HS-5 (cell line): ENCODE measurements around the gene DPF3.
"Not testable (repeated sequence)": the region's sequence is repeated elsewhere in the genome, so short reads cannot be mapped to it uniquely, and the experiment has no call there.

Source experiments
- DNase-seq: peaks from one replicate; pipeline ENCODE4 v3.0.0-alpha.2; 2012; ENCODE audit warnings: low read depth

Gene DPF3

DNA sequence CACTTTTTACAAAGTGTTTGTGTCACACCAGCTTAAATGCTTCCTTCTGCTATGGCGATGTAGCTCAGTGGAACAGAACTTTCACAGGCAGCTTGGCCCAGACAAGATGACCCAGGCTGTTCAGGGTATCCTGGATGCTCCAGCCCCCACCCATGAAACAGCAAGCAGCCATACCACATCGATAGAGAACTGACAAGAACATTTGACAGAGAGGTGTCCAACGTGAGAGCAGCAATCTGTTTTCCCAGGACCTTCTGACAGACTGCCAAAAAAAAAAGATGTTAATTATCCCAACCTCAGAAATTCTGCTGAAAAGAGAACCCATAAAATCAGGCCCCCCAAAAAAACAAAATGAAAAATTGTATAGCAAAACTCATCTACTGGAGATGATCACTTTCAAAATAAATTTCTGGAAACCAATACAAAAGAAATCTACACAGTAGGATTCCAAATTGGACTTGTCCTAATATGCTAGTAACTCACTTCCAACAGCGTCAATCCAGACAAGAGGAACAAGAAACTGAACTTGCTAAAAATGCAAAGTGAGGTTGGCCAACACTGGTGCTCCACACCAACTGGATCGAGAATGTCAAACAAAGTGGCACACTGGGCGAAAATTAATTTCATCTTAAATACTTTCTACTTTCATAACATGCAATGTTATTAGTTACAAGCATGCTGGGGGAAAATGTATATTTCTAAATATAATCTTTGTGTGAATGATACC is 118.8 kb downstream of the DPF3 start:
- no peak for DNase-seq

DNA sequence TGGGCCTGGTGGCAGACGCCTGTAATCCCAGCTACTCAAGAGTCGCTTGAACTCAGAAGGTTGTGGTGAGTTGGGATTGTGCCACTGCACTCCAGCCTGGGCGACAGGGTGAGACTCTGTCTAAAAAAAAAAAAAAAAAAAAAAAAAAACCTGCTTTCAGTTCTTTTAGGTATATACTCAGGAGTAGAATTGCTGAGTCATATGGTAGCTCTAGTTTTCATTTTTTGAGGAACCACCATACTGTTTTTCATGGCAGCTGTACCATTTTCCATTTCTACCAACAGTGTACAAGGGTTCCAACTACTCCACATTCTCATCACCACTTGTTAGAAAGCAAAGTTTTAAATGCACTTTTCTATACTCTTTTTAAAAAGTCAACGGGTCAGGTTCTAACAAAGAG is 119.8 kb downstream of the DPF3 start:
- no peak for DNase-seq

DNA sequence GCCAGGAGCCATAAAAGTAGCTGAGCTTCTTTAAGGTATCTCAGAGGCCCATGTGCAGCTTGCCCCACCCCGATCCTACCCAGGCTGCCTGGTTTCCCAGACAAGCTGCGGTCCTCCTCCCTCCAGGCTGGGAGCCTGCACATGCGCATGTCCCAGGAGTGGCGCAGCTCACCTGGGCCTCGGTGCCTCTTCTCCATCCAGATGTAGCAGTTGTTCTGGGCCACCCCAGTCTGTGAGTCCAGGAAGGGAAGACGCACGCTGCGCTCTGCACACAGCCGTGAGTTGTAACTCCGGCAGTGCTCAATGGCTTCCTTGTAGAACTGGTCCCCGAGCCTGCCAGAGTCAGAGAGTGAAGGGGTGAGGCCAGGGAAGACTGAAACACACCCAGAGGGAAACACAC is 122.3 kb downstream of the DPF3 start:
- no peak for DNase-seq

DNA sequence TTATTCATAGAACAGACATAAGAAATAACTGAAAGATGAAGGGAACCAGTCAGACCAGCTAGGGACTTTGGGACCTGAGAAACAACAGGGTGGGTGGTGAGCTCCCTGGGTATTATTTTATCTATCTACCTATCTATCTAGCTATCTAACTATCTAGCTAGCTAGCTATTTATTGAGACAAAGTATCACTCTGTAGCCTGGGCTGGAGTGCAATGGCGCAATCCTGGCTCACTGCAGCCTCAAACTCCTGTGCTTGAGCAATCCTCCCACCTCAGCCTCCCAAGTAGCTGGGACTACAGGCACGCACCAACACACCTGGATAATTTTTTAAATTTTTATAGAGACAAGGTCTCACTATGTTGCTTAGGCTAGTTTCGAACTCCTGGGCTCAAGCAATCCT is 127.6 kb downstream of the DPF3 start:
- DNase-seq: no peak

DNA sequence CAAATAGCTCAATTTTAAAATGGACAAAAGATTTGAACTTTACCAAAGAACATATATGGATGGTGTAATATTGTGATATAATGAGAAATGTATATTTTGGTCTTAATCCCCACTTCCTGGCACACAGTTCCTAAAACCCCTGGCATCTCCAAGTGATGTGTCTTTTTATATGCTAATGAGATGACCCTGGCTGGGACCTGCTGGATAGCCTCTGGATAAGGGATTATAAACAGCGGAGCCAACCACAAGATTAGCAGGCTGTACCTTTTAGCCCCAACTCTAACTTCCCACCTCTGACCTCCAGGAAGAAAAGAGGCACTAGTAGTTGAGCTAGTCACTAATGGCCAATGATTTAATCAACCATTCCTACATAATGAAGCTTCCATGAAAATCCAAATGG is 130.0 kb downstream of the DPF3 start:
- DNase-seq: no peak

DNA sequence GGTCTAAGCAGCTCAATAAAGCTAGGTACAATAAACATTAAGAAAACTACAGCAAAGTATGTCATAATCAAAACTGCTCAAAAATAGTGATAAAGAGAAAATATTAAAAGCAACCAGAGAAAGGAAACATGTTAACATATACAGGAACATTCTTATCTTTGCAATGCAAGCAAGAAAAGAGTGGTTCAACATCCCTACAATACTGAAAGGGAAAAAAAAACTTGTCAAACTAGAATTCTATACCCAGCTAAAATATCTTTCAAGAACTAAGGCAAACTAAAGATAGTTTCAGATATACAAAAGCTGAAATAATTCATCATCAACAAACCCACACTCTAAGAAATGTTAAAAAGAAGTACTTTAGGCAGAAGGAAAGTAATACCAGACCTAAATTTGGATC is 134.2 kb downstream of the DPF3 start:
- no peak for DNase-seq

DNA sequence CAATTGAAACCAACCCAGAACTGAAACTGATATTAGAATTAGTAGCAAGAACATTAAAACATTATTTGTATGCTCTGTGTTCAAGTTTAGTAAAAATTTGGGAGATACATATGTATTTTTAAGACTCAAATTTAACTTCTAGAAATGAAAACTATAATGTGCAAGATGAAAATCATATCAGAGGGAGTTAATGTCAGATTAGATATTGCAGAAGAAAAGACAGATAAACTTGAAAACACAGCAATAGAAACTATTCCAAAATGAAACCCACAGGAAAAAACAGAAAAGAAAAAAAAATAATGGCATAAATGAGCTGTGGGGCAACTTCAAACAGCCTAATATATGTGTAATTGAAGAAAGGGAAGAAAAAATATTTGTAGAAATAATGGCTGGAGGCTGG is 134.9 kb downstream of the DPF3 start:
- no peak for DNase-seq

DNA sequence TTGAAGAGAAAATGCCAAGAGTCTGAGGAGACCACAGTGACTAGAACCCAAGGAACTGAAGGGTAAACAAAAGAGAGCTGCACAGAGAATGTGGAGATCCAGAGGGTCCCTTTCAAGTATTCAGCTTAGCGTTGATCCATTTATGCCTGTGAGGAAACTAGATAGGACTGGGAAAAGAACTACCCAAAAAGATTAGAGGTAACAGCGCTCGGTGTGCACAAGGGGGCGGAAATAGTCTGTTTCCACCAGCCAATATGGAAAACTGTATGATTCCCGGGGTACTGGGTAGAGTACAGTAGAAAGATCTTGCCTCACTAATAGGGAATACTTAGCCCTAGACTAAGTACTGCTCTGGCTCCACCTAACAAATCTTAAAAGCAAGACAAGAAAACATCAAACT is 135.5 kb downstream of the DPF3 start:
- no peak for DNase-seq

DNA sequence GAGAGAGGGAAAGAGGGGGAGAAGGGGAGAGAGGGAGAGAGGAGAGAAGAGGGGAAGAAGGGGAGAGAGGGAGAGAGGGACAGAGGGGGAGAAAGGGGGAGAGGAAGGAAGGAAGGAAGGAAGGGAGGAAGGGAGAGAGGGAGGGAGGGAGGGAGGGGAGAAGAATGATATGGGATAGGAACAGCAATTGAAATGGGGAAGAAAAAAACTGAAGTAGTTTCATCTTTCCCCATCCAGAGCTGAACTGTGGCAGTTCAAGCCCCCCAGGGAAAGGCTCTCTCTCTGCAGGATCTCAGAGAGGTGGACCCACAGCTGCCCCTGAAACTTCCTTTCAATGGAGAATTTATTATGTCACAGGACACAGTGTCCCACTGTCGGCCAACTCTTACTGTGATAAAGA is 136.9 kb downstream of the DPF3 start:
- no peak for DNase-seq

DNA sequence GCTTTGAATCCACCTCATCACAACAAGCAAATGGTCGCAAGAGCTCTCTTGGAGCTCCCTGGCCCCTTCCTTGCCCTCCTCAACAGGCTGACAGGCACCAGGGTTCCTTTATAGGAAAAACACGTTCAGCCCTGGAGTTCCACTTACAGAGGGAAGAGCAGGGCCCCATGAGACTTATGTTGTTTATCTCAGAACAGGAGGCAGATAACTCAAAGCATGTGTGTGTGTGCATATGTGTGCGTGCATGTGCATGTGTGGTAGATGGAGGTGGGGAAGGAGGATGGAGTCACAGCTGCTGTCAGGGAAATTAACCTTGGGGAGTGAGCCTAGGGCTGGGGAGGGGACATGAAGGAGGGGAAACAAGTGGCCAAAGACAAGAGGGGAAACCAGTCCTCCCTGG is 138.1 kb downstream of the DPF3 start:
- no peak for DNase-seq

DNA sequence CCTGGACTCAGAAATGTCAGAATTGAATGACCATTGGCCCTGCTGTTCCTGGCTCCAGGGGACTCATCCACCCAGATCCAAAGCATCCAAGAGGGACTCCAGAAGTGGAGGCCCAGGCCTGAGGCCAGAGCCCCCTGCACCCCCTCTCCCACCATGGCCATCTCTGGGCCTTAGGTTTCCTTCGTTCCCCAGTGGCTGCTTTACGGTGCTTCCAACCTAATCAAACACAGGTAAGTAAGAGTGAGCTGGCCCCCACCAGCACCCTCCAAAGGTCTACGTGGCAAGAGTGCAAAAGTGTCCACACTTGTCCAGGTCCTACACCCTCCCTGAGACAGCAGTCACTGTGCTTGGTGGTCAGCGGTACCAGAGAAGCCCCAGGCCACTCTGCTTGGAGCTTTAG is 139.0 kb downstream of the DPF3 start:
- no peak for DNase-seq

DNA sequence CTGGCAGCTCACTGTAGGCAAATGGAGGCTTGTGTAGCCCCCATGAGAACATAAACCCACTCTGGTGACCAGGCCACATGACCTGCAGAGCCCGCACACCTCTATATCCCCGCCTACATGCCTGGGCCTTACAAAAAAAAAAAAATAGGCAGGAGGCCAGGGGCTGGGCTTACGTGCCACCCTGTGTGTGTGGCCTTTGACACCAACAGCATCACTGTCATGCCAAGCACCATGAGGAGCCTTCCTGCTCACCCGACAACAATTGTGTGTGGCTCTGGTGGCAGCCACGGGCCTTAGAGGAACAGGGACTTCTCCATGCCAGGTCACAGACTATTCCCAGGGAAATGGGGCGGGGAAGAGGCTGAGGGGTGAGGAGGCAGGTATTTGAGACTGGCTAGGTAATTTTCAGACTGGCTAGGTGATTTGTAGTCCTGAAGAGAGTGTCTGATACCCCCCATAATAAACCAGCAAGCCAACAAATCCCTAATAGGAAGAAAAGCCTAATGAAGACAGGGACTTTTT is 140.0 kb downstream of the DPF3 start:
- DNase-seq: no peak

DNA sequence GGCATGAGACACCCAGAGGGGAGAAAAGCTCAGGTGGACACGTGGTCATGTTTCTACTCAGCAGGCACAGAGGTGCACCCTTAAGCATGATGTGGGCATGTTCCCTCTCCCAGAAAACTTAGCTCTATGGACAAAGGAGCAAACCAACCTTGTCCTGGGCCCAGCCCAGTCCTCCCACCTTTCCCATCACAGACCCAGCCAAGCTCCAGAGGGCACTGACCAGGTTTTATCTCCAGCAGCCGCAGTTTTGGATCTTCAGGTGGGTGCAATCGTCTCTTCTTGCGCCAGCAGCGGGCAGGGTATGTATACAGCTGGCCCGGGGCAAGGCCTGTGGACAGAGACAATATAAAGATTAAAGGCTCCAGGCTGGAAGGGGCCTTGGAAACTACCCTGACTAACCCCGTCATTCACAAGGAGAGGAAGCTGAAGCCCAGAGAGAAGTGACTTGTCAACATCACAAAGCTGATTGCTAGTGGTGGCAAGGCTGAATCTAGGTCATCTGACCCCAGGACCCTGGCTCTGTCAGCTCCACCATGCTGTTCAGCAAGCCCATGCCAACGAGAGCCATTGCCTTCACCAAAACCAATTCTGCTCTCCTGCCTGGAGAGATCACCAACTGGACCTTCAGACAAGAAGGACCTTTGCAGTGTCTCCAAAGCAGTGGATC is 140.7 kb downstream of the DPF3 start:
- DNase-seq: no peak

DNA sequence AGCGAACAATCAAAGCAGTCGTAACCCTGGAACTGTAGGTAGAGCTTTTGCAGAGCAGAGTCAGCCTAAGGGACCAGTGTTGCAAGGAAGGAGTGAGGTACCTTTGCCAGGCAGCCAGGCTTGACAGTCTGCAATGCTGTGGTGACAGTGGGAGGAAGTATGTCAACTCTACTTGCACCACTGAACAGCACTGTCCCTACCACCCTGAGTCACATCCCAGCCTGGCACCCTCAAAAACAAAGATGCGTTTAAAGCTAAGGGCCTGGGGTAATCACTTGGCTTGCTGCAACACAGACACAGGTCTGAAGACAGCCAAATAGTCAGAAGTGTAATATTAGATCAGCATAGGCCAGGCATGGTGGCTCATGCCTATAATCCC is 141.9 kb downstream of the DPF3 start:
- no peak for DNase-seq

DNA sequence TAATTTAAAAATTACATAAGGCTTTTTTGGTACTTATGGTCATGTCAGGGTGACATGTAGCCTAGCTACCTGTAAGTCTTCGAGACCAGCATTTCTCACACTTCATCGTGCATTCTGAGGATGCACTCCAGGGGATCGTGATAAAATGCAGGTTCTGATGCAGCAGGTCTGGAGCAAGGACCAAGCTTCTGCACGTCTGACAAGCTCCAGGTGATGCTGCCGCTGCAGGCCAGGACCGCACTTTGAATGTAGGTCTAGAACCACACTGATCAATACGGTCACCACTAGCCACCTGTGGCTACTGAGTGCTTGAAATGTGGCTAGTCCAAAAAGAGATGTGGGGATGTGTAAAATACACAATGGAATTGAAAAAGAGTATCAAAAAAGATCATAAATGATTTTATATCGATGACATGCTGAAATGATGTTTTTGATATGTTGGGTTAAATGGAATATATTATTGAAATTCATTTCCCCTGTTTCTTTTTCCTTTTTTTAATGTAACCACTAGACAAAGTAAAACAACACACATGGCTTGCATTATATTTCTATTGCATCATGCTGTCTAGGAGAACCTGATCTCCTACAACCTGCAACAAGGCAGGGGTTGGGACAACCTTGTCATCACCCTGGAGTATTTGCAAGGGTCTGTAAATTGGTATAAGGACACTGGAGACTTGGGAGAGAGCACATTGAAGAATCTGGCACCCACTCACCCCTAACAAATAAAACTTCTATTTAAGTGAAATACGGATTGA is 142.4 kb downstream of the DPF3 start:
- DNase-seq: no peak

DNA sequence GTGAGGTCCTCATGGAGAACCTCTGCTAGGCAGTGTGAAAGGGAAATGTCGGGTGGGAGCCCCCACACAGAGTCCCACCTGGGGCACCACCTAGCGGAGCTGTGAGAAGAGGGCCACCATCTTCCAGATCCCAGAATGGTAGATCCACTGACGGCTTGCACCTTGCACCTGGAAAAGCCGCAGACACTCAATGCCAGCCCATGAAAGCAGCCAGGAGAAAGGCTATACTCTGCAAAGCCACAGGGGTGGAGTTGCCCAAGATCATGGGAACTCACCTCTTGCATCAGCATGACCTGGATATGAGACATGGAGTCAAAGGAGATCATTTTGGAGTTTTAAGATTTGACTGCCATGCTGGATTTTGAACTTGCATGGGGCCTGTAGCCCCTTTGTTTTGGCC is 145.0 kb downstream of the DPF3 start:
- not testable (repeated sequence) for DNase-seq

DNA sequence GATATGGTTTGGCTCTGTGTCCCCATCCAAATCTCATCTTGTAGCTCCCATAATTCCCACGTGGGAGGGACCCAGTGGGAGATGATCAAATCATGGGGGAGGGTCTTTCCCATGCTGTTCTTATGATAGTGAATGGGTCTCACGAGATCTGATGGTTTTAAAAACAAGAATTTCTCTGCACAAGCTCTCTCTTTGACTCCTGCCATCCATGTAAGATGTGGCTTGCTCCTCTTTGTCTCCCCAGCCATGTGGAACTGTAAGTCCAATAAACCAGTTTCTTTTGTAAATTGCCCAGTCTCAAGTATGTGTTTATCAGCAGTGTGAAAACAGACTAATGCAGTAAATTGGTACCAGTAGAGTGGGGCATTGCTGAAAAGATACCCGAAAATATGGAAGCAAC is 146.2 kb downstream of the DPF3 start:
- DNase-seq: no peak

DNA sequence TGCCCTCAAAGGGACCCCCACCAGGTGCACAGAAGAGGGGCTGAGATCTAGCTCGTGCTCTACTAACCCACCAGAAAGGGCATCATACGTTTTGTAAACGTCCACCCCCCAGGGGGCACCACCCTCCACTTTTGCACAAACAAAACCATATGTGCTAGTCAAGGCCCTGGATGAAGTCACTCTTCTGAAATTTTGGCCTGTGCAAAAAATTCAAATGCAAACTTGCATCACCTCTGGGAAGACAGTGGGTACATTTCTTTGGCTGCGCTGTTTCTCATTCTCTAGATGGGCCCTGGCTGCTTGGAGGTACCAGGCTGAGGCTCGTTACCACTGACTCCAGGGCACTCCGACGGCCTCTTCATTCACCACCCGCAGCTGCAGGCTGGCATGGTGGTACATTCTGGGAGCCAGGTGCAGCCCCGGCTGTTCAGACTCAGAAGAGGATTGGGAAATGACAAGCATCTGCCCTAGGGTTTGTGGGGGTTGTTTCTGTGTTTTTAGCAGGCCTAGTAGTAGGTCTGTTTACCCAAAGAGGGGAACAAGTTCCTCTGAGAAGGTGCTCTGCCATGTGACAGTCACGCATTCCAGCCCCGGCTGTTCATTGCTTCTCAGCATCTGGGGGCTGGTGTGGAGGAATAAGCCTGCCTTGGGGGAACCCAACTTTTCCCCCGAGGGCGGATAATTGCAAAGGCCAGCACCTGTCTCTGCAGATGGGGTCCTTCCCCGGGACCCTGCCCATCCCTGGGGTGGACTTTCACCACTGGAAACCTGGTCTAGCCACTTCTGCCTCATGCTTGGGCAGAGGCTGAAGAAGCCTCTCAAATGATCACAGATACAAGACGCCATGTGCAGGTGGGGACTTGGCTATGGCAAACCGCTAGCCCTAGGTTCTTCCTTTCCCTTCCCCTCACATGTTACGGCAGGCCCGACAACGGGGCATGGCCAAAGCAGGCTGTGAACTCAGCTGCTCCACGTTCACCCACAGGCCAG is 147.6 kb downstream of the DPF3 start:
- DNase-seq: peak; percentile 87

DNA sequence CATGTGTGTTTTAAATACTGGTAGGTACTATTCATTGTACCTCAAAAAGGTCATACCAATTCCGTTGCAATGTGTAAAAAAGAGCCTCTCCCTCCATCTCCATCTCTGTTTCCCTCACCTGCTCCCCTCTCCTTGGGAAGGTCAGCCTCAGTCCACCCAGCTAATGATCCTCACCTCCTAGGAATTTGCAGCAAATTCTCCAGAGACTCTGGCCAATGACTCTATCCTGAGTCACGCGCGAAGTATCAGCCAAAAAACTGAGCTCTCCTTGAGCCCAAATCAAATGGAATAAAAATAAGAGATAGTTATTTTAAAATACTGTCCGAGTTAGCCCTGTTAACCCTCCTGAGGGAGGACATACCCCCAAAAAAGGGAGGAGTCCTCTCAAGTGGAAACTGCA is 148.4 kb downstream of the DPF3 start:
- peak; percentile 91 for DNase-seq

DNA sequence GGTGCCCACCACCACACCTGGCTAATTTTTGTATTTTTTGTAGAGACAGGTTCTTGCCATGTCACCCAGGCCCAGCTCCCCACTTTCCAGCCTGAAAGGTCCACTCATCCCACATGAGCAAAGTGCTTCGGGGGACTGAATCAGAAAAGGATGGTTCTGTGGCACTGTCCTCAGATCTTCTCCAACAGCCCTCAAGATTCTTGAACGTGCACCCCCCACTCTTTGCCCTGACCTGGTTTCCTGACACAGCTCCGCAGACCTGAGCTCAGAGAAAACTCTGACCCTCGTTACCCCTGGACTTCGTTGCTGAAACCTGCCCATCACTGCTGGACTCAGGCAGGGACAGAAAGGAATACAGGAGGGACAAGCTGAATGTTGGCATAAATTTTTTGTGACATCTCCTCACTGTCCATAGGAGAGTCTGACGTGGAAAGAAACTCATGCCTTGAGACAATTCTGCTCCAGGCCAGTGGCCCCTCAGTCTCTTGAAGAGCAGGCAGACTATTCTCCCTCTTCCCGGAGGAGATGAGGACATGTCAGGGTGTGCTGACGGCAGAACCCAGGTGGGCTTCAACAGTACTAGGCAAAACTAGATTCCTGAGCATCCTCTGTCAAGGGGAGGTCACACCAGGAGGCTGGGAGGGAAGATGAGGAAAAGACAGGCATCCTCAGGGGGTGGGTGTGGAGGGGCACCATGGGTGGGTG is 149.3 kb downstream of the DPF3 start:
- DNase-seq: no peak

DNA sequence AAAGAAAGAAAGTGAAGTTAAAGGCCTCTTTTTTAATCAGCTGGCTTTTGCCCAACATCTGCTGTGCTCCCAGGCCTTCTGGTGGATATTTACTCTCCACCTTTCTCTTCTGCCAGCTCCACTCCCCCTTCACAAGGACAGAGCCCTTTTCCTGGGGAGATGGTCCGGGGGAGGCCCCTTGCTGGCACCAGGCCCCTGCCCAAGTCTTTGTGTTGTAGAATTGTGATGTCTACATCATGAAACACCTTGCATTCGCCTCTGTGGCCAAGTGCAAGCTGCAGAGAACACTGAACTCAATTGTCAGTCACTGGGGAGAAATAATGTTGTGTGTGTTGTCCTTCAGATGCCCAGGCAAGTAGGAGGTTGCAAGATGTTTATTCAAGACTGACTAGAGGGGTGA is 150.3 kb downstream of the DPF3 start:
- no peak for DNase-seq
